Measurements from ENCODE around the gene FRMD4A.

DNA sequence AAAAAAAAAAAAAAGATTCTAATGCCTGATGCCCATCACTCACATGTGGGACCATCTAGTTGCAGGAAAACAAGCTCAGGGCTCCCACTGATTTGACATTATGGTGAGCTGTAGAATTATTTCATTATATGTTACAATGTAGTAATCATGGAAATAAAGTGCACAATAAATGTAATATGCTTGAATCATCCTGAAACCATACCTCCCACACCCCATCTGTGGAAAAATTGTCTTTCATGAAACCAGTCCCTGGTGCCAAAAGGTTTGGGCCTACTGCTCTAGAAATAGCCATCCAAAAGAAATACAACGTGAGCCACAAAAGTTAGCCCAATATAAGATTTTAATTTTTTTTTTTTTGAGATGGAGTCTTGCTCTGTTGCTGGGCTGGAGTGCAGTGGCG lies 478.8 kb downstream of the FRMD4A start:
- TF ChIP-seq POLR2AphosphoS5 (IDR thresholded peaks at IDR 0.05) (no peak), POLR2A (IDR thresholded peaks at IDR 0.05) (no peak), EP300 (IDR thresholded peaks at IDR 0.05) (no peak)
- TF ChIP-seq, protein P1, sequence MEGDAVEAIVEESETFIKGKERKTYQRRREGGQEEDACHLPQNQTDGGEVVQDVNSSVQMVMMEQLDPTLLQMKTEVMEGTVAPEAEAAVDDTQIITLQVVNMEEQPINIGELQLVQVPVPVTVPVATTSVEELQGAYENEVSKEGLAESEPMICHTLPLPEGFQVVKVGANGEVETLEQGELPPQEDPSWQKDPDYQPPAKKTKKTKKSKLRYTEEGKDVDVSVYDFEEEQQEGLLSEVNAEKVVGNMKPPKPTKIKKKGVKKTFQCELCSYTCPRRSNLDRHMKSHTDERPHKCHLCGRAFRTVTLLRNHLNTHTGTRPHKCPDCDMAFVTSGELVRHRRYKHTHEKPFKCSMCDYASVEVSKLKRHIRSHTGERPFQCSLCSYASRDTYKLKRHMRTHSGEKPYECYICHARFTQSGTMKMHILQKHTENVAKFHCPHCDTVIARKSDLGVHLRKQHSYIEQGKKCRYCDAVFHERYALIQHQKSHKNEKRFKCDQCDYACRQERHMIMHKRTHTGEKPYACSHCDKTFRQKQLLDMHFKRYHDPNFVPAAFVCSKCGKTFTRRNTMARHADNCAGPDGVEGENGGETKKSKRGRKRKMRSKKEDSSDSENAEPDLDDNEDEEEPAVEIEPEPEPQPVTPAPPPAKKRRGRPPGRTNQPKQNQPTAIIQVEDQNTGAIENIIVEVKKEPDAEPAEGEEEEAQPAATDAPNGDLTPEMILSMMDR (IDR thresholded peaks at IDR 0.05): no peak

Data from upper lobe of left lung (tissue), 4 donors.